Activated naive CD4-positive, alpha-beta T cell treated with Interleukin-2 at 50 U/mL for 16 hours (primary cell): ENCODE measurements around the gene NR4A2.
"Not testable (repeated sequence)": the region's sequence is repeated elsewhere in the genome, so short reads cannot be mapped to it uniquely, and the experiment has no call there.

Experiments
- DNase-seq: peaks from one replicate; pipeline ENCODE4 v3.0.0-alpha.2; 2020

Gene NR4A2

GRCh38 chr2:156320486-156321098, 11.9 kb downstream of the NR4A2 start:
- no peak for DNase-seq

- DNase-seq, result no peak
These were observed 12.6 kb downstream of the NR4A2 start for GRCh38 chr2:156319811-156320485.

GRCh38 chr2:156317631-156318030, 14.9 kb downstream of the NR4A2 start:
- DNase-seq, result no peak

GRCh38 chr2:156311976-156312375, 20.5 kb downstream of the NR4A2 start:
- no peak for DNase-seq

GRCh38 chr2:156310773-156311172, 21.7 kb downstream of the NR4A2 start:
- no peak for DNase-seq

- no peak for DNase-seq
These were observed 22.6 kb downstream of the NR4A2 start for GRCh38 chr2:156309917-156310316.

- DNase-seq, result no peak
These were observed 23.4 kb downstream of the NR4A2 start for GRCh38 chr2:156309167-156309566.

- DNase-seq, result no peak
These were observed 25.7 kb downstream of the NR4A2 start for GRCh38 chr2:156306821-156307220.

- no peak for DNase-seq
These were observed 27.4 kb downstream of the NR4A2 start for GRCh38 chr2:156305121-156305520.

GRCh38 chr2:156300337-156300736, 32.2 kb downstream of the NR4A2 start:
- no peak for DNase-seq

GRCh38 chr2:156294945-156295580, 37.5 kb downstream of the NR4A2 start:
- no peak for DNase-seq

- DNase-seq, result not testable (repeated sequence)
These were observed 39.1 kb downstream of the NR4A2 start for GRCh38 chr2:156293382-156293781.

- no peak for DNase-seq
These were observed 52.9 kb downstream of the NR4A2 start for GRCh38 chr2:156279446-156280150.
